ENCODE results near the gene GALNT18.

GALNT18 gene

GRCh38 chr11:11440144-11440543 is 181.7 kb downstream of the GALNT18 start:
- no peak overlapping the region for H3K4me3 ChIP-seq (replicated peaks; ENCODE audit: low read depth, low read length)
- no peak for DNase-seq (ENCODE audit: extremely low read depth, low read depth)
- no peak for TF ChIP-seq CTCF (IDR thresholded peaks at IDR 0.05; ENCODE audit: low read depth, low read length, missing control alignments)

- TF ChIP-seq CTCF (IDR thresholded peaks at IDR 0.05; ENCODE audit: low read depth, low read length, missing control alignments): no peak
- H3K4me3 ChIP-seq (replicated peaks; ENCODE audit: low read depth, low read length): no peak overlapping the region
- DNase-seq (ENCODE audit: extremely low read depth, low read depth): no peak
These were observed 182.2 kb downstream of the GALNT18 start for GRCh38 chr11:11439591-11439990.

- no peak for TF ChIP-seq CTCF (IDR thresholded peaks at IDR 0.05; ENCODE audit: low read depth, low read length, missing control alignments)
- H3K4me3 ChIP-seq (replicated peaks; ENCODE audit: low read depth, low read length): no peak overlapping the region
- DNase-seq (ENCODE audit: extremely low read depth, low read depth): no peak
These were observed 185.0 kb downstream of the GALNT18 start for GRCh38 chr11:11436715-11437313.

- no peak for DNase-seq (ENCODE audit: extremely low read depth, low read depth)
- no peak overlapping the region for H3K4me3 ChIP-seq (replicated peaks; ENCODE audit: low read depth, low read length)
- TF ChIP-seq CTCF (IDR thresholded peaks at IDR 0.05; ENCODE audit: low read depth, low read length, missing control alignments): no peak
These were observed 186.2 kb downstream of the GALNT18 start for GRCh38 chr11:11435635-11436034.

GRCh38 chr11:11433960-11434359 is 187.8 kb downstream of the GALNT18 start:
- TF ChIP-seq CTCF (IDR thresholded peaks at IDR 0.05; ENCODE audit: low read depth, low read length, missing control alignments): no peak
- DNase-seq (ENCODE audit: extremely low read depth, low read depth): no peak
- H3K4me3 ChIP-seq (replicated peaks; ENCODE audit: low read depth, low read length): no peak overlapping the region

GRCh38 chr11:11432621-11433319 is 189.0 kb downstream of the GALNT18 start:
- no peak for TF ChIP-seq CTCF (IDR thresholded peaks at IDR 0.05; ENCODE audit: low read depth, low read length, missing control alignments)
- DNase-seq (ENCODE audit: extremely low read depth, low read depth): no peak
- H3K4me3 ChIP-seq (replicated peaks; ENCODE audit: low read depth, low read length): no peak overlapping the region

Data from HFF-Myc (cell line).